Superior temporal gyrus (tissue), 1 donor: Measurements from ENCODE around the gene CNGA3.

Experiments
- DNase-seq: peaks from one replicate; pipeline ENCODE4 v3.0.0-alpha.2; 2016; ENCODE audit errors: extremely low spot score

The CNGA3 gene

GRCh38 chr2:98377544-98377943 is 31.3 kb downstream of the CNGA3 start:
- no peak for DNase-seq

- no peak for DNase-seq
These were observed 31.9 kb downstream of the CNGA3 start for GRCh38 chr2:98378196-98378595.

GRCh38 chr2:98378901-98379300 is 32.6 kb downstream of the CNGA3 start:
- no peak for DNase-seq

- no peak for DNase-seq
These were observed 33.3 kb downstream of the CNGA3 start for GRCh38 chr2:98379311-98380202.

- no peak for DNase-seq
These were observed 33.9 kb downstream of the CNGA3 start for GRCh38 chr2:98380203-98380535.

GRCh38 chr2:98381494-98381893 is 35.2 kb downstream of the CNGA3 start:
- no peak for DNase-seq

GRCh38 chr2:98382086-98382485 is 35.8 kb downstream of the CNGA3 start:
- no peak for DNase-seq

GRCh38 chr2:98382739-98383138 is 36.5 kb downstream of the CNGA3 start:
- DNase-seq: no peak

GRCh38 chr2:98383166-98383565 is 36.9 kb downstream of the CNGA3 start:
- DNase-seq: no peak

GRCh38 chr2:98385050-98385699 is 38.9 kb downstream of the CNGA3 start:
- peak; percentile 93 for DNase-seq

- DNase-seq: no peak
These were observed 41.2 kb downstream of the CNGA3 start for GRCh38 chr2:98387478-98387877.

GRCh38 chr2:98388081-98388480 is 41.8 kb downstream of the CNGA3 start:
- no peak for DNase-seq

- no peak for DNase-seq
These were observed 42.5 kb downstream of the CNGA3 start for GRCh38 chr2:98388601-98389250.

- DNase-seq: no peak
These were observed 43.0 kb downstream of the CNGA3 start for GRCh38 chr2:98389251-98389605.

GRCh38 chr2:98390571-98391476 is 44.6 kb downstream of the CNGA3 start:
- DNase-seq: no peak

GRCh38 chr2:98391581-98392270 is 45.5 kb downstream of the CNGA3 start:
- DNase-seq: no peak

GRCh38 chr2:98393354-98393753 is 47.1 kb downstream of the CNGA3 start:
- DNase-seq: no peak

- no peak for DNase-seq
These were observed 48.4 kb downstream of the CNGA3 start for GRCh38 chr2:98394595-98395153.

GRCh38 chr2:98395977-98396376 is 49.7 kb downstream of the CNGA3 start:
- no peak for DNase-seq

GRCh38 chr2:98396745-98397355 is 50.6 kb downstream of the CNGA3 start:
- DNase-seq: no peak
